ENCODE results near the gene SERF1B.
"Not testable (repeated sequence)": the region's sequence is repeated elsewhere in the genome, so short reads cannot be mapped to it uniquely, and the experiment has no call there.

Gene SERF1B

DNA sequence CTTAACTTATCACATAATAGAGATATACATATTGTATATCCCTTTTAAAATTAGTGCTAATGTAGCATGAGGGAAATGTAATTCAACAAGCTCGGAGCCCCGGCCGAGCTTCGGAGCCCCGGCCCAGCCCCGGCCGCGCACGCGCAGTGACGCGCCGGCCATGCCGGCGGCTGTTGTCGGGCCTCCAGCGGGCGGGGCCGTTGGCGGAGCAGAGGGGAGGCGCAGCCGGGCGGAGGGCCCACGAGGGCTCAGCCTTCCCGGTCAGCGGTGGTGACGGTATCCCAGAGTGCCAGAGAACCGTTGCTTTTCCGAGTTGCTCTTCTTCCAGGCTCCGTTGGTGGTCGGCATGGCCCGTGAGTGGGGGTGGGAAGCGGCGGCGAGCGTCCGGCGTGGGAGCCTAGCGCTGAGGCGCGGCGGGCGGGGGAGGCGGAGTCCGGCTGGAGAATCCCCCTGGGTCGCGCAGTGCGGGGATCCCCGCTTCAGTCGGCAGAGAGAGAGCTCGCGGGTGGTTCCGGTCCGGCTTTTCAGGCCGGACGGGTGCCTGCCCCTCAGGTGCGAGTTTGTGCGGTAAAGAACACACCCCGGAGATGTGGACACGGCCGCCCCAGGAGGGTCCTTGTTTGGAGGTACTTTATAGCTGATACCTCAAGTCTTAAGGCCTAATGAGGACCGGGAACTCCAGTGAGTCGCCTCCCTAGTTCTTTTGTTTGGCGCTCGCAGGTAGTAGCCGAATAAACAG lies at the start of gene SERF1B:
SERF1B (plus strand) TSS at position 146 of the 739 bp plus-strand sequence; CDS start at position 347, 201 bp downstream.
- DNase-seq: not testable (repeated sequence)

- DNase-seq: not testable (repeated sequence)
These were observed 33.3 kb upstream of the SERF1B start for GRCh38 chr5:69991713-69992112.

GRCh38 chr5:69995535-69995934 lies 29.5 kb upstream of the SERF1B start:
- DNase-seq: not testable (repeated sequence)

GRCh38 chr5:70020660-70021059 lies 4.4 kb upstream of the SERF1B start:
- DNase-seq: not testable (repeated sequence)

- DNase-seq: not testable (repeated sequence)
These were observed 744 bp downstream of the SERF1B start for GRCh38 chr5:70025845-70026145.

DNA sequence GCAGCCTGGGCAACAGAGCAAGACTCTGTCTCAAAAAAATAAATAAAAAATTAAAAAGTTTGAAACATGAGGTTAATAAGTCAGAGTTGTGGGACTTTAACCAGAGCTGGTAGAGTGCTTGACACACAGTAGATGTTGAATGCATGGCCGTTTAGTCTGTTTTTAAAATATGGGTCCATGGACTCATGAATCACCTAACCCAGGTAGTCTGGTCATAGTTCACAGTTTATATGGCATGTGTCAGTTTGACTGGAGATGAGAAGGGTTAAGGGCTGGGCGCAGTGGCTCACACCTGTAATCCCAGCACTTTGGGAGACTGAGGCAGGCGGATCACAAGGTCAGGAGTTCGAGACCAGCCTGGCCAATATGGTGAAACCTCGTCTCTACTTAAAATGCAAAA lies 6.2 kb downstream of the SERF1B start:
- DNase-seq: not testable (repeated sequence)

- not testable (repeated sequence) for DNase-seq
These were observed 16.4 kb downstream of the SERF1B start for GRCh38 chr5:70041411-70041810.

GRCh38 chr5:70049790-70050142 lies 24.7 kb downstream of the SERF1B start:
- not testable (repeated sequence) for DNase-seq

GRCh38 chr5:70056289-70056942 lies 31.4 kb downstream of the SERF1B start:
- not testable (repeated sequence) for DNase-seq

DNA sequence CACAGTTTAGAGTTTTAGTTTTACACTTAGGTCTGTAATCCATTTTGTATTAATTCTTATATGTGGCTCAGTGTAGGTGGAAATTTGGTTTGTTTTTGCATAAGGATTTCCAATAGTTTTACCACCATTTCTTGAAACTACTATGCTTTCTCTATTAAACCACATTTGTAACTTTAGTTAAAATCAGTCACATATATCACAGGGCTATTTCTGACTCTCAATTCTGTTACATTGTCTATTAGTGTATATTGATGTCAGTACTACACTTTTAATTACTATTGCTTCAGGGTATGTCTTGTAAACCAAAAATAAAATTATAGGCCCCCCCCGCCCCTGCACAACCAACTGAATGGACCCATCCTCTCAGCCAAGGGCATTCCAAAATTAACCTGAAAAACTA lies 32.1 kb downstream of the SERF1B start:
- not testable (repeated sequence) for DNase-seq

DNA sequence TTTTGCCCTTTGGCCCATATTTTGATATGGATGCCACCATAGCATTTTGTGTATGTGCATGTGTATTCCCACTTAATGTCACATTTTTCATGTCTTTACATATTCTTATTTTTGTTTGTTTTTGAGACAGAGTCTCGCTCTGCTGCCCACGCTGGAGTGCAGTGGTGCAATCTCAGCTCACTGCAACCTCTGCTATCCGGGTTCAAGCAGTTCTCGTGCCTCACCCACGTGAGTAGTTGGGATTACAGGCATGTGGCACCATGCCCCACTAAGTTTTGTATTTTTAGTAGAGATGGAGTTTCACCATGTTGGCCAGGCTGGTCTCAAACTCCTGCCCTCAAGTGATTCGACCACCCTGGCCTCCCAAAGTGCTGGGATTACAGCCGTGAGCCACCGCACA lies 52.6 kb downstream of the SERF1B start:
- not testable (repeated sequence) for DNase-seq

GRCh38 chr5:70088907-70089464 lies 63.9 kb downstream of the SERF1B start:
- DNase-seq: not testable (repeated sequence)

DNA sequence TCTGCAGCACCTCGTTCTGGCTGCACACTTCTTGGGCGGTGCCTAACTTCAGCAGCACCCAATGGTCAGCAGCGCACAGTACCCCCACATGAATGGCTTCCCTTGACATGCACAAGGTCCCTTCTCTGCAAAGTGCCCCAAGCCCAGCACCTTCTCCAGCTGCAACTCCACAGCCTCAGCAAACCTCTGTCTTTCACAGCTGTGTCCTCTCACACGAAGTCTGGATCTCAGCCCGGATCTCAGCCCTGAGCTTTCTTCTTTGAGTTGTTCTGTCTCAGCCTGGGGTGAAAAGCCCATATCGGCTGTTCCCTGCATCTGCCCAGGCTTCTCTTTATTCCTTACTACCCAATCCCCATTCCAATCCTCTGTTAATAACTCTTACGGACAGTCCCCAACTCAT lies 66.7 kb downstream of the SERF1B start:
- DNase-seq: not testable (repeated sequence)
